ENCODE results near the gene CNOT6L.
A peak's percentile ranks its signal among the peaks of the same experiment; 100 is the strongest.
"Not testable (repeated sequence)": the region's sequence is repeated elsewhere in the genome, so short reads cannot be mapped to it uniquely, and the experiment has no call there.

Gene CNOT6L

GRCh38 chr4:77819843-77820648 is 878 bp upstream of the CNOT6L start:
- peak; percentile 89 to 98 (median 94) for DNase-seq

- DNase-seq: peak in 2 of 3 donors; percentile 85 to 91
Observed at GRCh38 chr4:77819404-77819842, 255 bp upstream of the CNOT6L start.

- peak; percentile 86 to 87 (median 87) for DNase-seq
Observed at GRCh38 chr4:77818073-77818601, 1.0 kb downstream of the CNOT6L start.

- DNase-seq: no peak
Observed at GRCh38 chr4:77817304-77818072, 1.7 kb downstream of the CNOT6L start.

GRCh38 chr4:77816546-77816945 is 2.6 kb downstream of the CNOT6L start:
- DNase-seq: peak; percentile 35 to 57 (median 37)

- no peak for DNase-seq
Observed at GRCh38 chr4:77815636-77816035, 3.5 kb downstream of the CNOT6L start.

- DNase-seq: no peak
Observed at GRCh38 chr4:77805840-77806239, 13.3 kb downstream of the CNOT6L start.

- DNase-seq: no peak
Observed at GRCh38 chr4:77804471-77804870, 14.7 kb downstream of the CNOT6L start.

- no peak for DNase-seq
Observed at GRCh38 chr4:77802402-77802801, 16.8 kb downstream of the CNOT6L start.

- DNase-seq: peak in 2 of 3 donors; percentile 3 to 17
Observed at GRCh38 chr4:77801260-77801608, 17.9 kb downstream of the CNOT6L start.

- no peak for DNase-seq
Observed at GRCh38 chr4:77800483-77801259, 18.5 kb downstream of the CNOT6L start.

GRCh38 chr4:77800077-77800476 is 19.1 kb downstream of the CNOT6L start:
- DNase-seq: no peak

- no peak for DNase-seq
Observed at GRCh38 chr4:77798385-77798784, 20.8 kb downstream of the CNOT6L start.

- DNase-seq: no peak
Observed at GRCh38 chr4:77797239-77797638, 21.9 kb downstream of the CNOT6L start.

- DNase-seq: no peak
Observed at GRCh38 chr4:77795326-77795725, 23.8 kb downstream of the CNOT6L start.

GRCh38 chr4:77790146-77790545 is 29.0 kb downstream of the CNOT6L start:
- no peak for DNase-seq

GRCh38 chr4:77788990-77789389 is 30.2 kb downstream of the CNOT6L start:
- no peak for DNase-seq

GRCh38 chr4:77787969-77788368 is 31.2 kb downstream of the CNOT6L start:
- DNase-seq: no peak

- no peak for DNase-seq
Observed at GRCh38 chr4:77785669-77786068, 33.5 kb downstream of the CNOT6L start.

- no peak for DNase-seq
Observed at GRCh38 chr4:77783895-77784294, 35.3 kb downstream of the CNOT6L start.

- DNase-seq: no peak
Observed at GRCh38 chr4:77782102-77782835, 36.9 kb downstream of the CNOT6L start.

- DNase-seq: not testable (repeated sequence)
Observed at GRCh38 chr4:77780762-77781161, 38.4 kb downstream of the CNOT6L start.
